NCI-H82 (cell line): ENCODE results near the gene NPHP3.
"Not testable (repeated sequence)": the region's sequence is repeated elsewhere in the genome, so short reads cannot be mapped to it uniquely, and the experiment has no call there.

Source experiments
- DNase-seq: peaks from one replicate; lab custom pipeline; 2025; lab: John Stamatoyannopoulos, UW

Gene NPHP3

GRCh38 chr3:132722165-132723023 lies at the start of gene NPHP3:
Gene NPHP3, minus strand, starts transcription at chr3:132722409. Its CDS starts 54 bp downstream, at chr3:132722355.
- DNase-seq, result peak; percentile 98

- DNase-seq, result no peak
Observed at GRCh38 chr3:132758740-132759139, 36.5 kb upstream of the NPHP3 start.

GRCh38 chr3:132756108-132756650 lies 34.0 kb upstream of the NPHP3 start:
- DNase-seq, result no peak

GRCh38 chr3:132753946-132754345 lies 31.7 kb upstream of the NPHP3 start:
- no peak for DNase-seq

GRCh38 chr3:132749786-132750185 lies 27.6 kb upstream of the NPHP3 start:
- DNase-seq, result no peak

- not testable (repeated sequence) for DNase-seq
Observed at GRCh38 chr3:132746720-132747119, 24.5 kb upstream of the NPHP3 start.

- DNase-seq, result no peak
Observed at GRCh38 chr3:132738314-132738713, 16.1 kb upstream of the NPHP3 start.

GRCh38 chr3:132735589-132735988 lies 13.4 kb upstream of the NPHP3 start:
- DNase-seq, result no peak

GRCh38 chr3:132730891-132731580 lies 8.8 kb upstream of the NPHP3 start:
- DNase-seq, result peak; percentile 86

GRCh38 chr3:132726341-132726823 lies 4.2 kb upstream of the NPHP3 start:
- DNase-seq, result peak; percentile 81

GRCh38 chr3:132723024-132723950 lies 1.1 kb upstream of the NPHP3 start:
- DNase-seq, result no peak

GRCh38 chr3:132721479-132722164 lies 587 bp downstream of the NPHP3 start:
- DNase-seq, result peak; percentile 74

GRCh38 chr3:132720228-132720627 lies 2.0 kb downstream of the NPHP3 start:
- DNase-seq, result no peak

GRCh38 chr3:132716372-132716771 lies 5.8 kb downstream of the NPHP3 start:
- DNase-seq, result no peak

- DNase-seq, result no peak
Observed at GRCh38 chr3:132713977-132714727, 8.1 kb downstream of the NPHP3 start.

- DNase-seq, result no peak
Observed at GRCh38 chr3:132710311-132710710, 11.9 kb downstream of the NPHP3 start.

- DNase-seq, result no peak
Observed at GRCh38 chr3:132709761-132710160, 12.4 kb downstream of the NPHP3 start.

GRCh38 chr3:132703733-132704132 lies 18.5 kb downstream of the NPHP3 start:
- peak; percentile 56 for DNase-seq

GRCh38 chr3:132695422-132695821 lies 26.8 kb downstream of the NPHP3 start:
- no peak for DNase-seq

GRCh38 chr3:132694991-132695390 lies 27.2 kb downstream of the NPHP3 start:
- no peak for DNase-seq
